Bronchial epithelial cell (primary cell): ENCODE results near the gene GPN3. TPM values are rescaled to one million over a fixed set of nuclear protein-coding genes. Genes with fewer than 3 reads are reported as not detected.

Experiments
- DNase-seq: peaks from one replicate; pipeline ENCODE4 v3.0.0-alpha.2; 2010; ENCODE audit warnings: low read depth
- FAIRE-seq: peaks from 2 replicates; lab custom pipeline; 2011; peaks lifted over from hg19 to GRCh38; lab: Jason Lieb, UNC
- H3K27me3 ChIP-seq: 2 replicates; pipeline ENCODE4 v1.5.1; 2011; ENCODE audit warnings: low read length; ENCODE audit not compliant: control insufficient read depth, insufficient read depth
- H3K36me3 ChIP-seq: 2 replicates; pipeline ENCODE4 v1.5.1; 2011; ENCODE audit warnings: low read length; ENCODE audit not compliant: control insufficient read depth, insufficient read depth
- H3K4me3 ChIP-seq: 2 replicates; pipeline ENCODE4 v1.5.1; 2011; ENCODE audit warnings: mild to moderate bottlenecking, low read depth, low read length, control low read depth
- total RNA-seq: library from RNA; depleted of rRNA; stranded (reverse); fragments of >200 nt; gene quantifications from 2 replicates; pipeline ENCODE4 v1.2.1, GENCODE V29; 2014
- TF ChIP-seq, protein P1 (sequence below): IDR thresholded peaks from 2 replicates; pipeline ENCODE4 v1.5.1; 2011; ENCODE audit warnings: mild to moderate bottlenecking, moderate library complexity, low read length, control low read depth, inconsistent platforms; ENCODE audit not compliant: insufficient read depth, severe bottlenecking

The GPN3 gene
- total RNA-seq, 1 donor from 2014 or later: 19.7 TPM

DNA sequence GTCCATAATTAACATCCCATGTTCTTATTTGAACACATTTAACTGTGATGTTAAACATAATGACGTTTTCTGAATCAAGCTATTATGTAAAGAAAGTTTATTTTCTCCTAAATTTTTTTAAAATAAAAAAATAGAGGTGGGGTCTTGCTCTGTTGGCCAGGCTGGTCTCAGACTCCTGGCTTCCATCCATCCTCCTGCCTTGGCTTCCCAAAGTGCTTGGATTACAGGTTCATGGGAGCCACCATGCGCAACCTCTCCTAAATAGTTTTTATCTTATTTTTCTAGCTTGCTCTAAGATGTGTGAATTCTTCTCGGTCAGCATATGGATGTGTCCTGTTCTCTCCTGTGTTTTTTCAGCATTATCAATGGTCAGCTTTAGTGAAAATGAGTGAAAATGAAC is 37.3 kb upstream of the GPN3 start:
- Histone ChIP-seq H3K36me3 (no peaks in the 10 kb centered on the region), H3K4me3 (no peak overlapping the region), H3K27me3 (no peaks in the 10 kb centered on the region)
- DNase-seq (no peak), FAIRE-seq (no peak)
- TF ChIP-seq, protein P1, sequence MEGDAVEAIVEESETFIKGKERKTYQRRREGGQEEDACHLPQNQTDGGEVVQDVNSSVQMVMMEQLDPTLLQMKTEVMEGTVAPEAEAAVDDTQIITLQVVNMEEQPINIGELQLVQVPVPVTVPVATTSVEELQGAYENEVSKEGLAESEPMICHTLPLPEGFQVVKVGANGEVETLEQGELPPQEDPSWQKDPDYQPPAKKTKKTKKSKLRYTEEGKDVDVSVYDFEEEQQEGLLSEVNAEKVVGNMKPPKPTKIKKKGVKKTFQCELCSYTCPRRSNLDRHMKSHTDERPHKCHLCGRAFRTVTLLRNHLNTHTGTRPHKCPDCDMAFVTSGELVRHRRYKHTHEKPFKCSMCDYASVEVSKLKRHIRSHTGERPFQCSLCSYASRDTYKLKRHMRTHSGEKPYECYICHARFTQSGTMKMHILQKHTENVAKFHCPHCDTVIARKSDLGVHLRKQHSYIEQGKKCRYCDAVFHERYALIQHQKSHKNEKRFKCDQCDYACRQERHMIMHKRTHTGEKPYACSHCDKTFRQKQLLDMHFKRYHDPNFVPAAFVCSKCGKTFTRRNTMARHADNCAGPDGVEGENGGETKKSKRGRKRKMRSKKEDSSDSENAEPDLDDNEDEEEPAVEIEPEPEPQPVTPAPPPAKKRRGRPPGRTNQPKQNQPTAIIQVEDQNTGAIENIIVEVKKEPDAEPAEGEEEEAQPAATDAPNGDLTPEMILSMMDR: no peak

DNA sequence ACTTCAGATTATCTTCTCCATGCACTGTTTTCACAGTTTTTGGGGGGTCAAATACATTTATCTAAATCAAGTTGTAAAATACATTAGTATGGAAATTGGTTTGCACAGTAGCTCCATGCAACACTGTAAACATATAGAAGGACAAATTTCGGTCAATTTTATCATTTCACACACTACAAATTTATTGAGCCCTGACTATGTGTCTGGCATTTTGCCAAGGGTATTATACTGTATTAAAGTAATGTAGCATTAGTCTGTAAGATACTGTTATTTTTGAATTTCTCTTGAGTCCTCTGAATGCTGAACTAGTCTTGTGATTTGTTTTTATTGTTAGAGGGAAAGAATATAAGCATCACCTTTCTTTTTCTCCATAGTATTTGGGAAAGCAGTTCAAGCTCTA is 35.4 kb upstream of the GPN3 start:
- TF ChIP-seq, protein P1: no peak
- FAIRE-seq (no peak), DNase-seq (no peak)
- H3K4me3 ChIP-seq: no peak overlapping the region
- H3K27me3 ChIP-seq: no peaks in the 10 kb centered on the region
- H3K36me3 ChIP-seq: no peaks in the 10 kb centered on the region

DNA sequence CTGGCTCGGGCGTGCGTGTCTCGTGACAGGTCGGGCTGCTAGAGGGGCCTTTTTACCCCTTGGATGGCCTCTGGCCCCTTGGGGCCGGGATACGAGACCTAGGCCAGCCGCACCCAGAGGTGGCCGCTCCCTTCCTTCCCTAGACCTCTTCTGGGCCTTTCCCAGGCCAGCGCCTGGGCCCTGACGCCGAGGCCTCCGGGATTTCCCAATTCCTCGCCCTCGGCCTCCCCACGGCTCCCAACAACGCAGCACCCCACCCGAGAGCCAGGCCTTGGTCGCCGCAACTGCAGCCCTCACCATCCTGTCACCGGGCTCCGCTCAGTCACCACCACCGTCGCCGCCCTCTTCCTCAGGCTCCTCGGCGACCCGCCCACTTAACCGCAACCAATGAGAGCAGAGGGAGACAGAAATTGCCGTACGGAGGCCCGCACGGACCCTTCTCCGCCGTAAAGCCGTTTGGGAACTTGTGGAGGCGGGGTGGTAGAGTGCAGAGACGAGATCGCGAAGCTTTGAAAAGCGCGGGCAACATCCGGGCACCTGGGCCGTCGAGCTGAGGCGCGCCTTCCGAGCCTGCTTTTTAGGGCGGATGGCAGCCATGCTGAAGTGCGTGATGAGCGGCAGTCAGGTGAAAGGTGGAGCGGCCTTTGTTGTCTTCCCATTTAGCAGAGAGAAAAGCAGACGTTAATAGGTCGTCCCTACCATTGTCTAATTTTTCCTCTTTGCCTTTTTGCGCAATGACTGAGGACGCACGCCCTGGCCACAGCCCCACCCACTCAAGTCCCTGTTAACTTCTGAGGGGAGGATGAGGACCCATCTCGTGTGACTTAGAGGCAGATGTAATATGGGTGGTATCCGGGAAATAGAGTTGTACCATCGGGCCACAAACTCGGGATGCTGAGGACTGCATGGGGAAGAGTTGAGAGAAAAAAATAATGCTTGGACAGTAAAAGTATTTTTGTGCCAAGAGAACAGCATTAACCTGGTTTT is 34.0 kb upstream of the GPN3 start, which contains the start of the genes RAD9B and VPS29:
Gene RAD9B (plus strand): TSS at position 580 of the 987 bp plus-strand sequence. CDS start 7 bp downstream, at position 587.
Gene VPS29 (minus strand): TSS at position 360 of the 987 bp plus-strand sequence. CDS start 60 bp downstream, at position 300.
- no peaks in the 10 kb centered on the region for H3K27me3 ChIP-seq
- TF ChIP-seq, protein P1: no peak
- DNase-seq (peak; percentile 95), FAIRE-seq (no peak)
- H3K4me3 ChIP-seq: peak within 1 kb of the TSS; percentile 70
- H3K36me3 ChIP-seq: no peaks in the 10 kb centered on the region

DNA sequence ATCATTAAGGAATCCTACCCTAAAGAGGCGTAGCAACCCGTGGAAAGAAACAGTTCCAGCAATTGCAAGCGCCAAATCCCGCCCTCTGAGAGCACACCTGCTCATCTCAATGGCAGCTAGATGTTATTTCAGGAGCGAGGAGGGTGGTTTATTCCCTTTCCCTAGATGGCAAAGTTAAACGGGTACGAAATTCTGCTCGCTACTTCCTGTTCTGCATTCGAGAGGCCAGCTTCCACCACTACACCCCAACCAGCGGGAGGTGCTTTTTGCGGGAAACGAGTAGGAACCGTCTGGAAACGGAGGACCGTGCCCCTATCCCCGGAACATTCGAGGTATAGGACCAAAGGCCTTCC is 33.3 kb upstream of the GPN3 start:
- TF ChIP-seq, protein P1: no peak
- H3K4me3 ChIP-seq: peak overlapping the region; percentile 70
- peak; percentile 72 for DNase-seq
- H3K27me3 ChIP-seq: no peaks in the 10 kb centered on the region
- H3K36me3 ChIP-seq: no peaks in the 10 kb centered on the region
- peak; percentile 55 for FAIRE-seq

DNA sequence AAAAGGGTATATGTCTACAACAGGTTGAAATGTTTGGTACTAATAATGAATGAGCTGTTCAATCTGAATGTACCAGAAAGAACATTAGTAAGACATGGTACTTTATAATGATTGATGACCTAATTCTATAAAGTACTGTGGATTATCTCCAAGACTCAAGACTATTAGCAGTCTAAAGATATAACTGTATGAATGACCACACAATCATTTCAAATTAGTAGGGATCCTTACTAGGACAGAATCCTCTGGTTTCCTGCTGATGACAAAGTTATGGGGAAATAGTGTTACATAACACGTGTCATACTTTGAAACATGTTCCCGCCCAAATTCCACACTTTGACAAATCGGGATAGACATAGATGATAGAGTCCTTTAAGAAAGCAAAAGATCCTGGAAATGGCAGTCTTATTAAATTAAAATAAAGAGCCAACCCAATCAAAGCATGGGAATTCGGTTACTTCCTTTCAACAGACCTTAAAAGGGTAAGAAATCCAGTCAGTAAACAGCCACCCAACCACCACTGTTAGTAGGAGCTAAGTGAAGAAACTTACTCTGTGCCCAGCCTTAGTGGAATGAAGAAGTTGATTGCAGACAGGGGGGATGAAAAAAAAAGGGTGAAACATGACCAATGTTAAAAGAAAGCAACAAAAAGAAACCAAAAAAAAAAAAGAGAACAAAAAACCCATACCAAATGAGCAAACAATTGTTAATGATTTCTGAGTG is 31.1 kb upstream of the GPN3 start:
- FAIRE-seq (no peak), DNase-seq (peak; percentile 74)
- no peaks in the 10 kb centered on the region for H3K27me3 ChIP-seq
- no peak overlapping the region for H3K4me3 ChIP-seq
- peaks cover 1% of the 10 kb centered on the region for H3K36me3 ChIP-seq
- TF ChIP-seq, protein P1: no peak
